HEK293 (cell line): ENCODE measurements around the gene DCTN4.

Source experiments
- CTCF ChIP-seq: fragments of 450-650 bp; formaldehyde crosslinking; IDR thresholded peaks from 2 replicates; pipeline ENCODE4 v1.5.1; 2016; ENCODE audit warnings: missing biosample characterization, missing genetic modification characterization
- KLF7 ChIP-seq: fragments of 450-650 bp; formaldehyde crosslinking; IDR thresholded peaks from 2 replicates; pipeline ENCODE4 v1.5.1; 2016; ENCODE audit warnings: missing biosample characterization, missing genetic modification characterization, borderline replicate concordance
- SP3 ChIP-seq: fragments of 450-650 bp; formaldehyde crosslinking; IDR thresholded peaks from 2 replicates; pipeline ENCODE4 v1.5.1; 2016; ENCODE audit warnings: missing biosample characterization, missing genetic modification characterization
- ZNF138 ChIP-seq: fragments of 450-650 bp; formaldehyde crosslinking; IDR thresholded peaks from 2 replicates; pipeline ENCODE4 v1.5.1; 2016; ENCODE audit warnings: missing biosample characterization, missing genetic modification characterization, borderline replicate concordance
- ZNF24 ChIP-seq: fragments of 450-650 bp; formaldehyde crosslinking; IDR thresholded peaks from 2 replicates; pipeline ENCODE4 v1.5.1; 2016; ENCODE audit warnings: missing biosample characterization, missing genetic modification characterization
- ZNF449 ChIP-seq: fragments of 450-650 bp; formaldehyde crosslinking; IDR thresholded peaks from 2 replicates; pipeline ENCODE4 v1.5.1; 2017; ENCODE audit warnings: missing biosample characterization, mild to moderate bottlenecking, missing genetic modification characterization, moderate library complexity
- TF ChIP-seq, protein P1 (sequence below): fragments of 450-650 bp; formaldehyde crosslinking; IDR thresholded peaks from 2 replicates; pipeline ENCODE4 v1.5.1; 2016; ENCODE audit warnings: missing biosample characterization, missing genetic modification characterization

DNA sequence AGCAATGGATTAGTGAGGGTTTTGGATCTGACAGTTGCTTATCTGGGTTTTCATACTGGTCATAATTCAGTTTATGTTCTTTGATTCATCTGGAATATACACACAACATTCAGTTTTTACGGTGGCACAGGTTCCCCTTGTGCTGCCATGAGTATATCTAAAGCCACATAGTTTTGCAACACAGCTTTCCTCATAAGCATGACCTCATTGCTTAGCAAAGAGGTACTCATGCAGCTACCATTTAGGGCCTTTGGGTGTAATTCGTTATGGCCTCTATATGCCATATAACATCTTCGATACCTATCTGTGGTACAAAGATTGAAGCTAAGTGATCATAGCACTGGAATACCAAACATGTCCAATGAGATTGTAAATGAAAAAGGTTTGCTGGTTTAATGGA lies 55.1 kb downstream of the DCTN4 start:
- TF ChIP-seq ZNF24 (tag by site-specific recombination) (no peak), KLF7 (no peak), ZNF449 (tag by site-specific recombination) (no peak), CTCF (no peak), SP3 (tag by site-specific recombination) (no peak), ZNF138 (tag by site-specific recombination) (no peak)
- TF ChIP-seq, protein P1, sequence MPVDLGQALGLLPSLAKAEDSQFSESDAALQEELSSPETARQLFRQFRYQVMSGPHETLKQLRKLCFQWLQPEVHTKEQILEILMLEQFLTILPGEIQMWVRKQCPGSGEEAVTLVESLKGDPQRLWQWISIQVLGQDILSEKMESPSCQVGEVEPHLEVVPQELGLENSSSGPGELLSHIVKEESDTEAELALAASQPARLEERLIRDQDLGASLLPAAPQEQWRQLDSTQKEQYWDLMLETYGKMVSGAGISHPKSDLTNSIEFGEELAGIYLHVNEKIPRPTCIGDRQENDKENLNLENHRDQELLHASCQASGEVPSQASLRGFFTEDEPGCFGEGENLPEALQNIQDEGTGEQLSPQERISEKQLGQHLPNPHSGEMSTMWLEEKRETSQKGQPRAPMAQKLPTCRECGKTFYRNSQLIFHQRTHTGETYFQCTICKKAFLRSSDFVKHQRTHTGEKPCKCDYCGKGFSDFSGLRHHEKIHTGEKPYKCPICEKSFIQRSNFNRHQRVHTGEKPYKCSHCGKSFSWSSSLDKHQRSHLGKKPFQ (tag by site-specific recombination): no peak
